HUES64 (cell line): ENCODE data around the gene GRAMD1B.

Experiments
- H3K27ac ChIP-seq: 2 replicates; pipeline ENCODE4 v1.7.0; 2013; ENCODE audit warnings: low read depth, low read length, inconsistent platforms
- H3K27me3 ChIP-seq: 2 replicates; pipeline ENCODE4 v1.6.1; 2013; ENCODE audit warnings: mild to moderate bottlenecking, low read length; ENCODE audit not compliant: insufficient read depth
- H3K36me3 ChIP-seq: 2 replicates; pipeline ENCODE4 v1.6.1; 2013; ENCODE audit warnings: mild to moderate bottlenecking, low read length; ENCODE audit not compliant: insufficient read depth
- H3K4me1 ChIP-seq: 2 replicates; pipeline ENCODE4 v1.6.1; 2013; ENCODE audit warnings: mild to moderate bottlenecking, low read length, moderate library complexity; ENCODE audit not compliant: insufficient read depth
- H3K4me3 ChIP-seq: 2 replicates; pipeline ENCODE4 v1.5.1; 2013; ENCODE audit warnings: mild to moderate bottlenecking, low read length, moderate library complexity
- H3K9ac ChIP-seq: 2 replicates; pipeline ENCODE4 v1.6.1; 2013; ENCODE audit warnings: mild to moderate bottlenecking, low read depth, low read length
- H3K9me3 ChIP-seq: 2 replicates; pipeline ENCODE4 v1.6.1; 2013; ENCODE audit warnings: low read depth, low read length; ENCODE audit not compliant: insufficient read depth
- WGBS: fragments of 150-250, 120-280 bp; methylation state at CpG from one replicate; pipeline ENCODE4 v1.1.7; 2013; ENCODE audit warnings: missing lambda C conversion rate; 5-methylcytosine and 5-hydroxymethylcytosine counted together

GRAMD1B gene

GRCh38 chr11:123480290-123480815 is 50.3 kb downstream of the GRAMD1B start:
- H3K9me3 ChIP-seq, result no peaks in the 10 kb centered on the region
- H3K36me3 ChIP-seq, result no peaks in the 10 kb centered on the region
- WGBS, result 88% methylated on average over 4 of the region's 4 CpGs
- no peak overlapping the region for H3K9ac ChIP-seq
- no peak overlapping the region for H3K4me3 ChIP-seq
- no peaks in the 10 kb centered on the region for H3K27me3 ChIP-seq
- peak overlapping the region; percentile 25; the same call in 1 of the 2 replicates for H3K27ac ChIP-seq
- peaks cover 14% of the 10 kb centered on the region for H3K4me1 ChIP-seq

GRCh38 chr11:123480882-123481281 is 50.8 kb downstream of the GRAMD1B start:
- peaks cover 11% of the 10 kb centered on the region; the same call in 1 of the 2 replicates for H3K4me1 ChIP-seq
- H3K9me3 ChIP-seq, result no peaks in the 10 kb centered on the region
- no peak overlapping the region for H3K9ac ChIP-seq
- H3K27ac ChIP-seq, result peak overlapping the region; percentile 25; the same call in 1 of the 2 replicates
- H3K36me3 ChIP-seq, result no peaks in the 10 kb centered on the region
- no peak overlapping the region for H3K4me3 ChIP-seq
- no peaks in the 10 kb centered on the region for H3K27me3 ChIP-seq
- 78% methylated on average over 11 of the region's 11 CpGs for WGBS

- Histone ChIP-seq H3K4me3 (no peak overlapping the region), H3K27me3 (no peaks in the 10 kb centered on the region), H3K9me3 (no peaks in the 10 kb centered on the region), H3K4me1 (peaks cover 10% of the 10 kb centered on the region; the same call in 1 of the 2 replicates), H3K27ac (no peak overlapping the region), H3K36me3 (no peaks in the 10 kb centered on the region), H3K9ac (no peak overlapping the region)
- 88% methylated on average over 3 of the region's 3 CpGs for WGBS
These were observed 51.6 kb downstream of the GRAMD1B start for GRCh38 chr11:123481640-123482039.

- Histone ChIP-seq H3K9ac (no peak overlapping the region), H3K4me1 (peaks cover 7% of the 10 kb centered on the region; the same call in 1 of the 2 replicates), H3K27me3 (no peaks in the 10 kb centered on the region), H3K36me3 (no peaks in the 10 kb centered on the region), H3K9me3 (no peaks in the 10 kb centered on the region), H3K4me3 (no peak overlapping the region), H3K27ac (no peak overlapping the region)
- 97% methylated on average over 6 of the region's 6 CpGs for WGBS
These were observed 52.1 kb downstream of the GRAMD1B start for GRCh38 chr11:123482218-123482617.

GRCh38 chr11:123483058-123483457 is 53.0 kb downstream of the GRAMD1B start:
- no peaks in the 10 kb centered on the region for H3K36me3 ChIP-seq
- H3K9ac ChIP-seq, result no peak overlapping the region
- H3K4me1 ChIP-seq, result peaks cover 7% of the 10 kb centered on the region; the same call in 1 of the 2 replicates
- no peak overlapping the region for H3K27ac ChIP-seq
- H3K9me3 ChIP-seq, result no peaks in the 10 kb centered on the region
- no peak overlapping the region for H3K4me3 ChIP-seq
- no peaks in the 10 kb centered on the region for H3K27me3 ChIP-seq
- WGBS, result 96% methylated on average over 8 of the region's 8 CpGs

GRCh38 chr11:123483466-123483865 is 53.4 kb downstream of the GRAMD1B start:
- H3K27ac ChIP-seq, result no peak overlapping the region
- H3K9ac ChIP-seq, result no peak overlapping the region
- H3K9me3 ChIP-seq, result no peaks in the 10 kb centered on the region
- WGBS, result 97% methylated on average over 4 of the region's 4 CpGs
- H3K36me3 ChIP-seq, result no peaks in the 10 kb centered on the region
- H3K4me1 ChIP-seq, result peaks cover 7% of the 10 kb centered on the region; the same call in 1 of the 2 replicates
- H3K4me3 ChIP-seq, result no peak overlapping the region
- no peaks in the 10 kb centered on the region for H3K27me3 ChIP-seq

- H3K9ac ChIP-seq, result no peak overlapping the region
- no peaks in the 10 kb centered on the region for H3K27me3 ChIP-seq
- H3K4me1 ChIP-seq, result peaks cover 7% of the 10 kb centered on the region; the same call in 1 of the 2 replicates
- no peaks in the 10 kb centered on the region for H3K9me3 ChIP-seq
- no peak overlapping the region for H3K4me3 ChIP-seq
- 93% methylated on average over 7 of the region's 8 CpGs for WGBS
- H3K27ac ChIP-seq, result no peak overlapping the region
- no peaks in the 10 kb centered on the region for H3K36me3 ChIP-seq
These were observed 54.4 kb downstream of the GRAMD1B start for GRCh38 chr11:123484448-123484847.

GRCh38 chr11:123487157-123487744 is 57.2 kb downstream of the GRAMD1B start:
- Histone ChIP-seq H3K4me1 (no peaks in the 10 kb centered on the region), H3K27ac (no peak overlapping the region), H3K36me3 (no peaks in the 10 kb centered on the region), H3K27me3 (no peaks in the 10 kb centered on the region), H3K9ac (no peak overlapping the region), H3K4me3 (no peak overlapping the region), H3K9me3 (no peaks in the 10 kb centered on the region)
- 84% methylated on average over 8 of the region's 8 CpGs for WGBS

- H3K27me3 ChIP-seq, result no peaks in the 10 kb centered on the region
- WGBS, result 94% methylated on average over 2 of the region's 2 CpGs
- H3K4me1 ChIP-seq, result peaks cover 29% of the 10 kb centered on the region
- no peaks in the 10 kb centered on the region for H3K36me3 ChIP-seq
- no peak overlapping the region for H3K27ac ChIP-seq
- H3K4me3 ChIP-seq, result no peak overlapping the region
- H3K9ac ChIP-seq, result no peak overlapping the region
- no peaks in the 10 kb centered on the region for H3K9me3 ChIP-seq
These were observed 60.5 kb downstream of the GRAMD1B start for GRCh38 chr11:123490527-123490926.

- Histone ChIP-seq H3K9ac (no peak overlapping the region), H3K27me3 (no peaks in the 10 kb centered on the region), H3K4me1 (peaks cover 37% of the 10 kb centered on the region), H3K4me3 (no peak overlapping the region), H3K9me3 (no peaks in the 10 kb centered on the region), H3K36me3 (no peaks in the 10 kb centered on the region), H3K27ac (no peak overlapping the region)
- 89% methylated on average over 3 of the region's 3 CpGs for WGBS
These were observed 61.2 kb downstream of the GRAMD1B start for GRCh38 chr11:123491241-123491640.

- 61% methylated on average over 5 of the region's 5 CpGs for WGBS
- Histone ChIP-seq H3K9ac (peak overlapping the region; percentile 37; the same call in 1 of the 2 replicates), H3K27ac (peak overlapping the region; percentile 79)
These were observed 63.4 kb downstream of the GRAMD1B start for GRCh38 chr11:123493349-123494063.

More at GRCh38 chr11:123493349-123494063, 63.4 kb downstream of the GRAMD1B start:
- H3K9me3 ChIP-seq, result no peaks in the 10 kb centered on the region
- H3K4me1 ChIP-seq, result peaks cover 40% of the 10 kb centered on the region
- H3K27me3 ChIP-seq, result no peaks in the 10 kb centered on the region
- no peak overlapping the region for H3K4me3 ChIP-seq
- no peaks in the 10 kb centered on the region for H3K36me3 ChIP-seq
